K562 (cell line): Measurements from ENCODE around the gene MAEL. TPM values are rescaled to one million over a fixed set of nuclear protein-coding genes. Genes with fewer than 3 reads are reported as not detected.

Experiments
- ATAC-seq: fragments of 200-7000 bp; cut with Tn5 transposase; 3 replicates; pipeline ENCODE4 v1.9.1; 2020; ENCODE audit warnings: moderate library complexity
- BruUV-seq: library from RNA; stranded (reverse); fragments of 400-500 nt; replicated peaks from 2 replicates; lab custom pipeline; 2021; lab: Mats Ljungman, UMichigan
- CTCF ChIA-PET: fragments of 300-600 bp; formaldehyde crosslinking; extraction: SDS; loops from one replicate; lab custom pipeline; 2021; ENCODE audit warnings: low intra/inter-chr PET ratio; lab: Yijun Ruan, JAX
- POLR2A ChIA-PET: fragments of 300-600, 350-650 bp; sonication (Branson Sonifier 250); formaldehyde crosslinking; extraction: SDS; loops from one replicate; lab custom pipeline; 2021; ENCODE audit warnings: antibody characterized with exemption, inconsistent platforms; lab: Yijun Ruan, JAX
- DNase-seq, 4 experiments: peaks; one replicate each; pipeline versions ENCODE4 v3.0.0 to v3.0.0-alpha.2; 2011 to 2018; ENCODE audit warnings: low spot score in 3 of 4, mixed read lengths in 3 of 4; ENCODE audit errors: extremely low read depth in 1 of 4
- FAIRE-seq: peaks from 2 replicates; lab custom pipeline; 2011; peaks lifted over from hg19 to GRCh38; lab: Jason Lieb, UNC
- H2AFZ ChIP-seq: 2 replicates; pipeline ENCODE4 v1.6.0; 2011; ENCODE audit warnings: low read depth, low read length, control low read depth, inconsistent platforms
- H3K27ac ChIP-seq: fragments of 200-600 bp; 3 replicates; pipeline ENCODE4 v1.8.0; 2011; ENCODE audit warnings: low read depth, mild to moderate bottlenecking, control low read depth, inconsistent platforms, low read length, moderate library complexity, mixed read lengths; ENCODE audit errors: extremely low read depth
- H3K27me3 ChIP-seq, 2 experiments: fragments of 300-600 bp in 1 of 2; 2 replicates in 1 of 2; 3 replicates in 1 of 2; pipeline versions ENCODE4 v1.6.0 to v1.8.0; 2011; ENCODE audit warnings: inconsistent platforms in 2 of 2, low read length in 2 of 2, mild to moderate bottlenecking in 1 of 2, mixed read lengths in 1 of 2, moderate library complexity in 1 of 2; ENCODE audit not compliant: control insufficient read depth in 2 of 2, insufficient read depth in 2 of 2
- H3K36me3 ChIP-seq: fragments of 300-600 bp; 3 replicates; pipeline ENCODE4 v1.8.0; 2011; ENCODE audit warnings: mild to moderate bottlenecking, low read length, inconsistent platforms; ENCODE audit not compliant: control insufficient read depth, insufficient read depth
- H3K4me1 ChIP-seq, 2 experiments: fragments of 200-600 bp in 1 of 2; replicated peaks in 1 of 2; 2 replicates in 1 of 2; 3 replicates in 1 of 2; pipeline versions ENCODE4 v1.5.1 to v1.8.0; 2011; ENCODE audit warnings: inconsistent platforms in 2 of 2, low read length in 2 of 2, mild to moderate bottlenecking in 1 of 2, mixed read lengths in 1 of 2, moderate library complexity in 1 of 2; ENCODE audit not compliant: control insufficient read depth in 2 of 2, insufficient read depth in 2 of 2
- H3K4me2 ChIP-seq: 2 replicates; pipeline ENCODE4 v1.6.1; 2011; ENCODE audit warnings: low read length, control low read depth, inconsistent platforms, mixed read lengths; ENCODE audit not compliant: insufficient read depth
- H3K4me3 ChIP-seq: fragments of 200-600 bp; sonication (generic), shearing (Covaris generic); 2 replicates; pipeline ENCODE4 v1.5.1; 2016; ENCODE audit warnings: control low read depth, inconsistent platforms
- H3K79me2 ChIP-seq: fragments of 200-600 bp; 3 replicates; pipeline ENCODE4 v1.8.0; 2011; ENCODE audit warnings: low read length, inconsistent platforms; ENCODE audit not compliant: control insufficient read depth, insufficient read depth
- H3K9ac ChIP-seq, 2 experiments: 2 replicates each; pipeline versions ENCODE4 v1.6.0 to v1.6.1; 2011; ENCODE audit warnings: low read depth in 2 of 2, low read length in 2 of 2, control low read depth in 1 of 2, inconsistent platforms in 1 of 2, mild to moderate bottlenecking in 1 of 2, mixed read lengths in 1 of 2; ENCODE audit not compliant: insufficient read depth in 1 of 2
- H3K9me1 ChIP-seq: one replicate; pipeline ENCODE4 v1.6.0; 2011; ENCODE audit warnings: inconsistent platforms, mild to moderate bottlenecking, low read length, moderate library complexity; ENCODE audit not compliant: control insufficient read depth, insufficient read depth
- H3K9me3 ChIP-seq: replicated peaks from 2 replicates; pipeline ENCODE4 v1.5.1; 2011; ENCODE audit warnings: low read depth, low read length, inconsistent platforms; ENCODE audit not compliant: control insufficient read depth, insufficient read depth
- H4K20me1 ChIP-seq: replicated peaks from 2 replicates; pipeline ENCODE4 v1.6.1; 2011; ENCODE audit warnings: low read length, inconsistent platforms, mixed read lengths; ENCODE audit not compliant: control insufficient read depth, insufficient read depth
- DNMT1 ChIP-seq: fragments of 450-650 bp; IDR thresholded peaks from 2 replicates; pipeline ENCODE4 v1.6.1; 2016; ENCODE audit warnings: antibody characterized with exemption, mild to moderate bottlenecking
- ETV6 ChIP-seq, 3 experiments: fragments of 150-350 bp in 1 of 3; sonication (generic) in 1 of 3; formaldehyde crosslinking in 1 of 3; IDR thresholded peaks; 2 replicates each; pipeline versions ENCODE4 v1.6.1 to v1.8.0; 2014 to 2022; ENCODE audit warnings: borderline replicate concordance in 2 of 3, low read depth in 2 of 3, antibody characterized with exemption in 1 of 3, low read length in 1 of 3, mild to moderate bottlenecking in 1 of 3, missing genetic modification reagents in 1 of 3
- GTF2F1 ChIP-seq: IDR thresholded peaks from 2 replicates; pipeline ENCODE4 v1.6.1; 2011; ENCODE audit warnings: low read depth, low read length, improper control_type of control experiment
- HDAC1 ChIP-seq, 2 experiments: fragments of 450-650 bp; IDR thresholded peaks; 2 replicates each; pipeline ENCODE4 v1.6.1; 2016 to 2017; ENCODE audit warnings: inconsistent platforms in 1 of 2, mild to moderate bottlenecking in 1 of 2, moderate library complexity in 1 of 2
- KLF6 ChIP-seq: fragments of 250-450 bp; sonication (Bioruptor Pico); IDR thresholded peaks from 2 replicates; pipeline ENCODE4 v1.4.0; 2020; ENCODE audit warnings: mild to moderate bottlenecking, moderate library complexity, borderline replicate concordance
- MBD1 ChIP-seq: fragments of 250-450 bp; sonication (Bioruptor Pico); IDR thresholded peaks from 2 replicates; pipeline ENCODE4 v1.8.0; 2022; ENCODE audit warnings: inconsistent platforms
- OTX1 ChIP-seq: fragments of 450-650 bp; formaldehyde crosslinking; IDR thresholded peaks from 2 replicates; pipeline ENCODE4 v1.4.0; 2022; ENCODE audit warnings: mild to moderate bottlenecking
- PHF21A ChIP-seq: fragments of 450-650 bp; IDR thresholded peaks from 2 replicates; pipeline ENCODE4 v1.6.1; 2017; ENCODE audit warnings: low read depth, borderline replicate concordance
- RAD51 ChIP-seq: fragments of 450-650 bp; IDR thresholded peaks from 2 replicates; pipeline ENCODE4 v1.7.1; 2016; ENCODE audit warnings: low read depth, mild to moderate bottlenecking, borderline replicate concordance
- RBM22 ChIP-seq: fragments of 200-400 bp; formaldehyde crosslinking; IDR thresholded peaks from 2 replicates; pipeline ENCODE4 v1.6.1; 2018; ENCODE audit warnings: low read length, low read depth; ENCODE audit not compliant: poor library complexity, severe bottlenecking
- SREBF2 ChIP-seq: sonication (generic); formaldehyde crosslinking; IDR thresholded peaks from 2 replicates; pipeline ENCODE4 v1.4.0; 2020; ENCODE audit warnings: mild to moderate bottlenecking, missing genetic modification reagents
- TARDBP ChIP-seq: fragments of 450-650 bp; IDR thresholded peaks from 2 replicates; pipeline ENCODE4 v1.6.1; 2016
- ZBTB17 ChIP-seq: fragments of 450-650 bp; formaldehyde crosslinking; IDR thresholded peaks from 2 replicates; pipeline ENCODE4 v1.4.0; 2020; ENCODE audit warnings: mild to moderate bottlenecking
- ZBTB5 ChIP-seq: fragments of 450-650 bp; IDR thresholded peaks from 2 replicates; pipeline ENCODE4 v1.6.1; 2017; ENCODE audit warnings: antibody characterized with exemption
- ZNF146 ChIP-seq: IDR thresholded peaks from one replicate; pipeline ENCODE4 v1.6.1; 2018; ENCODE audit warnings: missing compliant biosample characterization; ENCODE audit not compliant: unreplicated experiment
- ZNF165 ChIP-seq: fragments of 250-450 bp; sonication (Bioruptor Pico); IDR thresholded peaks from 2 replicates; pipeline ENCODE4 v1.4.0; 2020; ENCODE audit warnings: borderline replicate concordance
- WGBS: fragments of 100-300 bp; shearing (Covaris generic); methylation state at CpG from one replicate; pipeline ENCODE4 v1.1.6; 2016; ENCODE audit warnings: low coverage, mixed read lengths; ENCODE audit not compliant: insufficient coverage; ENCODE audit errors: missing lambda C conversion rate; 5-methylcytosine and 5-hydroxymethylcytosine counted together
- in situ Hi-C: fragments of 300-500 bp; cut with MboI; formaldehyde crosslinking; loops from 4 replicates; pipeline ENCODE4 v1.15.0; 2018; ENCODE audit warnings: inconsistent platforms, mixed read lengths
- intact Hi-C: fragments of 100-400 bp; cut with micrococcal nuclease; formaldehyde crosslinking; loops from 2 replicates; pipeline ENCODE4 v1.14.2; 2022
- polyA plus RNA-seq, 8 experiments: library from polyadenylated mRNA; depleted of rRNA in 4 of 8; stranded (reverse) in 5 of 8; unstranded in 3 of 8; fragments of >200 nt; fragmentation: Nextera tagmentation in 2 of 8; fragmentation: Illumina TruSeq in 1 of 8; extraction: Ambion mirVana in 2 of 8; extraction: Trizol in 1 of 8; gene quantifications; 2 replicates each; pipeline versions ENCODE4 v1.2.1 to v1.2.3, GENCODE V29; 2011 to 2014; ENCODE audit warnings: inconsistent platforms in 1 of 8, missing spikeins in 1 of 8
- total RNA-seq, 7 experiments: library from RNA; depleted of rRNA in 6 of 7; stranded (reverse); fragments of >200 nt in 6 of 7; fragmentation: Illumina TruSeq in 2 of 7; extraction: Trizol in 2 of 7; gene quantifications; 2 replicates each; pipeline versions ENCODE4 v1.2.1 to v1.2.3, GENCODE V29; 2011 to 2021; ENCODE audit warnings: low replicate concordance in 1 of 7
- TF ChIP-seq, protein P1 (sequence below): fragments of 450-650 bp; formaldehyde crosslinking; IDR thresholded peaks from 2 replicates; pipeline ENCODE4 v1.4.0; 2020; ENCODE audit warnings: mild to moderate bottlenecking, moderate library complexity
- TF ChIP-seq, protein P2 (sequence below): fragments of 250-450 bp; sonication (Bioruptor Pico); IDR thresholded peaks from 2 replicates; pipeline ENCODE4 v1.4.0; 2020

MAEL gene
- total and polyA plus RNA-seq, 9 of the 15 experiments (the other 6 are each of a cell fraction or from before 2014, with no cell fraction given) = 0.11 to 1.9 (median 0.75) TPM

DNA sequence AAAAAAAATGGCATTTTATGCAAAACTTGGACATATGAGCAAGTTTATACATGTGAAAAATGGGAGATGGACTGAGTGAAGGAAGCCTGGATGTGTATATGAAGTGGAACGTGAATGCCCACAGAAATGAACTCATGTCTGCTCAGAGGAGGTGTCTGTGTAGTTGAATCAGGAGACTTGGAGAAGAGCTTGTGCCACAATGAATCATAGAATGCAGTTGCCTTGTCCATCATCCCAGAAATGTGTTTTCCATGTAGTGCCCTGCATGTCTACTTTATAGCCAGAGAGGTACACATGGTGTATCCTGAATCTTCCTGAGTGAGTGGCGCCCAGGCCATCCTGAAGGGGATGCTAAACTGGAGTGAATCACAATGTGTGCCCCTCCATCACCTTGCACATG is 11.1 kb upstream of the MAEL start:
- H3K9me1 ChIP-seq = no peaks in the 10 kb centered on the region

More for the DNA sequence above, 11.1 kb upstream of the MAEL start:
- no peak for DNase-seq
- H3K27me3 ChIP-seq = peaks cover 31 to 32% of the 10 kb centered on the region in 2 experiments
- TF ChIP-seq, protein P1, sequence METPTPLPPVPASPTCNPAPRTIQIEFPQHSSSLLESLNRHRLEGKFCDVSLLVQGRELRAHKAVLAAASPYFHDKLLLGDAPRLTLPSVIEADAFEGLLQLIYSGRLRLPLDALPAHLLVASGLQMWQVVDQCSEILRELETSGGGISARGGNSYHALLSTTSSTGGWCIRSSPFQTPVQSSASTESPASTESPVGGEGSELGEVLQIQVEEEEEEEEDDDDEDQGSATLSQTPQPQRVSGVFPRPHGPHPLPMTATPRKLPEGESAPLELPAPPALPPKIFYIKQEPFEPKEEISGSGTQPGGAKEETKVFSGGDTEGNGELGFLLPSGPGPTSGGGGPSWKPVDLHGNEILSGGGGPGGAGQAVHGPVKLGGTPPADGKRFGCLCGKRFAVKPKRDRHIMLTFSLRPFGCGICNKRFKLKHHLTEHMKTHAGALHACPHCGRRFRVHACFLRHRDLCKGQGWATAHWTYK = no peak
- TF ChIP-seq RBM22 (no peak), ZBTB17 (CRISPR knock-in tag) (no peak), MBD1 (CRISPR knock-in tag) (no peak), GTF2F1 (no peak), ZBTB5 (no peak), RAD51 (no peak), HDAC1 (IDR thresholded peaks at IDR 0.05) (no peak), TARDBP (no peak), ZNF165 (CRISPR knock-in tag) (no peak), ETV6 (IDR thresholded peaks at IDR 0.05; ENCODE audit: borderline replicate concordance in 1 of 2, low read depth in 2 of 2, low read length in 1 of 2) (no peak), ETV6 (CRISPR knock-in tag; IDR thresholded peaks at IDR 0.05; ENCODE audit: borderline replicate concordance) (no peak), PHF21A (no peak), DNMT1 (no peak), ZNF146 (CRISPR knock-in tag) (no peak), OTX1 (CRISPR knock-in tag) (no peak), KLF6 (CRISPR knock-in tag) (no peak), SREBF2 (CRISPR knock-in tag) (no peak)
- TF ChIP-seq, protein P2, sequence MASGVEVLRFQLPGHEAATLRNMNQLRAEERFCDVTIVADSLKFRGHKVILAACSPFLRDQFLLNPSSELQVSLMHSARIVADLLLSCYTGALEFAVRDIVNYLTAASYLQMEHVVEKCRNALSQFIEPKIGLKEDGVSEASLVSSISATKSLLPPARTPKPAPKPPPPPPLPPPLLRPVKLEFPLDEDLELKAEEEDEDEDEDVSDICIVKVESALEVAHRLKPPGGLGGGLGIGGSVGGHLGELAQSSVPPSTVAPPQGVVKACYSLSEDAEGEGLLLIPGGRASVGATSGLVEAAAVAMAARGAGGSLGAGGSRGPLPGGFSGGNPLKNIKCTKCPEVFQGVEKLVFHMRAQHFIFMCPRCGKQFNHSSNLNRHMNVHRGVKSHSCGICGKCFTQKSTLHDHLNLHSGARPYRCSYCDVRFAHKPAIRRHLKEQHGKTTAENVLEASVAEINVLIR (CRISPR knock-in tag) = no peak
- TF ChIP-seq, all 486 proteins: peak for 0
- POLR2A ChIA-PET = interaction anchor here (0.6 to 1.0 kb wide), 3 partner anchors 9 to 819 kb away, joined by 3 read pairs; no protein-coding TSS in a partner anchor
- no peak overlapping the region for H2AFZ ChIP-seq
- intact Hi-C loops (loop anchor here (5.0 kb wide), 1 partner anchor 79 kb away; no protein-coding TSS in a partner anchor), in situ Hi-C loops (no loop called here)
- H3K27ac ChIP-seq = no peak overlapping the region
- peaks cover 6% of the 10 kb centered on the region; the same call in 1 of the 2 replicates for H4K20me1 ChIP-seq
- CTCF ChIA-PET = no interaction called here
- no peak overlapping the region for H3K4me2 ChIP-seq
- no peak for FAIRE-seq
- H3K79me2 ChIP-seq = no peaks in the 10 kb centered on the region
- no peak overlapping the region for H3K9ac ChIP-seq
- no peaks in the 10 kb centered on the region for H3K9me3 ChIP-seq
- WGBS = 0% methylated on average over 2 of the region's 2 CpGs
- peaks cover 3 to 13% of the 10 kb centered on the region in 2 experiments; a peak in 3 of 5 replicates for H3K4me1 ChIP-seq
- ATAC-seq = no peak
- H3K4me3 ChIP-seq = no peak overlapping the region
- no peaks in the 10 kb centered on the region for H3K36me3 ChIP-seq
- no TSS peak for BruUV-seq
